Epithelial cell of umbilical artery (primary cell): ENCODE results near the gene RRP9. TPM values are rescaled to one million over a fixed set of nuclear protein-coding genes. Genes with fewer than 3 reads are reported as not detected.

ENCODE experiments used
- total RNA-seq: library from RNA; depleted of rRNA; stranded (reverse); fragments of >200 nt; gene quantifications from 2 replicates; pipeline ENCODE4 v1.2.3, GENCODE V29; 2014

Gene RRP9
- total RNA-seq, result 35.4 and 48.5 TPM in 2 replicates

GRCh38 chr3:51941798-51942602, at the start of gene RRP9, which contains the start of gene PARP3:
Gene RRP9, minus strand, starts transcription at chr3:51941904. Its CDS starts 37 bp downstream, at chr3:51941867.
Gene PARP3, plus strand, starts transcription at chr3:51942363. Its CDS starts 993 bp downstream, at chr3:51943356.

GRCh38 chr3:51982838-51983577, 41.3 kb upstream of the RRP9 start, which contains the start of gene ACY1:
Gene ACY1, plus strand, starts transcription at chr3:51983535. Its CDS starts 530 bp downstream, at chr3:51984065.

GRCh38 chr3:51974963-51975851, 33.5 kb upstream of the RRP9 start, which contains the start of gene ABHD14A:
Gene ABHD14A, plus strand, starts transcription at chr3:51975064. Its CDS starts 72 bp downstream, at chr3:51975136.

GRCh38 chr3:51967384-51968169, 25.9 kb upstream of the RRP9 start, which contains the start of gene PCBP4:
Gene PCBP4, minus strand, starts transcription at chr3:51967454. Its CDS starts 6,214 bp downstream, at chr3:51961240.

GRCh38 chr3:51955175-51955892, 13.6 kb upstream of the RRP9 start, which contains the start of gene GPR62:
Gene GPR62, plus strand, starts transcription at chr3:51955381. Its CDS starts 272 bp downstream, at chr3:51955653.

Other genes starting within 250 kb of the RRP9 start
- gene GRM2, start 234.8 kb downstream of the RRP9 start, total RNA-seq, result not detected in 2 replicates
- gene IQCF6, start 162.7 kb downstream of the RRP9 start, total RNA-seq, result not detected in 2 replicates
- gene IQCF2, start 80.3 kb downstream of the RRP9 start, total RNA-seq, result not detected in 2 replicates
- gene IQCF5, start 66.3 kb downstream of the RRP9 start, total RNA-seq, result not detected in 2 replicates
- gene IQCF1, start 38.6 kb downstream of the RRP9 start, total RNA-seq, result not detected in 2 replicates
- 7.1 and 7.8 TPM in 2 replicates for gene PARP3, start 459 bp upstream of the RRP9 start, total RNA-seq
- gene GPR62, start 13.5 kb upstream of the RRP9 start, total RNA-seq, result under 0.01 TPM in 1 of 2 replicates, not detected in the other
- 20.1 and 26.0 TPM in 2 replicates for gene PCBP4, start 25.6 kb upstream of the RRP9 start, total RNA-seq
- gene ABHD14B, start 32.1 kb upstream of the RRP9 start, total RNA-seq, result 10.1 and 11.6 TPM in 2 replicates
- 5.5 and 7.9 TPM in 2 replicates for gene ABHD14A, start 33.2 kb upstream of the RRP9 start, total RNA-seq
- gene ACY1, start 41.6 kb upstream of the RRP9 start, total RNA-seq, result 15.6 and 19.8 TPM in 2 replicates
- 1,157 and 1,199 TPM in 2 replicates for gene RPL29, start 54.0 kb upstream of the RRP9 start, total RNA-seq
- gene DUSP7, start 114.7 kb upstream of the RRP9 start, total RNA-seq, result 9.6 and 10.4 TPM in 2 replicates
- 9.1 and 11.4 TPM in 2 replicates for gene POC1A, start 212.5 kb upstream of the RRP9 start, total RNA-seq